Measurements from ENCODE around the gene CDH12.
"Not testable (repeated sequence)": the region's sequence is repeated elsewhere in the genome, so short reads cannot be mapped to it uniquely, and the experiment has no call there.

Gene CDH12

GRCh38 chr5:22036061-22036460 lies 817.1 kb downstream of the CDH12 start:
- DNase-seq (ENCODE audit: low read depth, low spot score) = no peak

- no peak for DNase-seq (ENCODE audit: low read depth, low spot score)
These were observed 820.1 kb downstream of the CDH12 start for GRCh38 chr5:22033066-22033465.

- no peak for DNase-seq (ENCODE audit: low read depth, low spot score)
These were observed 829.4 kb downstream of the CDH12 start for GRCh38 chr5:22023784-22024183.

DNA sequence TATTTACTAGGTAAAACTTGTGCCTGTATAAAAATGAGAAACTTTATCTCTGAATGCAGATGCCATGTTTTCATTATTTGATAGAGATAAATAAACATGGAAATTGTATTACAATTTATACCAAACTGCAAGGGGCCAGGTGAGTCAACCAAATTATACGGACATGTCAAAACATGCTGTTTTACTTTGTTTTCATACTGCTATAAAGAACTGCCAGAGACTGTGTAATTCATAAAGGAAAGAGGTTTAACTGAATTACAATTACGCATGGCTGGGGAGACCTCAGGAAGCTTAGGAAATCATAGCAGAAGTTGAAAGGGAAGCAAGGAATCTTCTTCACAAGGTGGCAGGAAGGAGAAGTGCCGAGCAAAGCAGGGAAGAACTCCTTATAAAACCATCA lies 840.3 kb downstream of the CDH12 start:
- DNase-seq (ENCODE audit: low read depth, low spot score) = not testable (repeated sequence)

GRCh38 chr5:22010808-22011207 lies 842.3 kb downstream of the CDH12 start:
- DNase-seq (ENCODE audit: low read depth, low spot score) = not testable (repeated sequence)

DNA sequence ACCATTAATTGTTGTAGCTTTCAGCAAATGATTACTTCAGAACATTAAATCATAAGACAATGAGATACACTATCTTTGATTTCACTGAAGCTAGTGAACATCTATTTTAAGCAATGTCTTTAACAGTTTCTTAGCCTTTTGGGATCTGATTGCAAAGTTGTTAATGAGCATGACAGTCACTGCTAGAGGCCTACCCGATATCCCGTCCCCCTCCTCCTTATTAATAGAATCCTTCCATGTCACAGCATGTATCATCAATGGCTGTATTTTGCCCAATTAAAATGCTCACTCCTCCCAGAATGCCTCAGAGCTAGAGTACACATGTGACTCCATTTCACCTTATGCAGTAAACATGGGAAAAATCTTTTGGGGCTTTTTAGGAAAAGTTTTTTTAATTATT lies 852.0 kb downstream of the CDH12 start:
- not testable (repeated sequence) for DNase-seq (ENCODE audit: low read depth, low spot score)

DNA sequence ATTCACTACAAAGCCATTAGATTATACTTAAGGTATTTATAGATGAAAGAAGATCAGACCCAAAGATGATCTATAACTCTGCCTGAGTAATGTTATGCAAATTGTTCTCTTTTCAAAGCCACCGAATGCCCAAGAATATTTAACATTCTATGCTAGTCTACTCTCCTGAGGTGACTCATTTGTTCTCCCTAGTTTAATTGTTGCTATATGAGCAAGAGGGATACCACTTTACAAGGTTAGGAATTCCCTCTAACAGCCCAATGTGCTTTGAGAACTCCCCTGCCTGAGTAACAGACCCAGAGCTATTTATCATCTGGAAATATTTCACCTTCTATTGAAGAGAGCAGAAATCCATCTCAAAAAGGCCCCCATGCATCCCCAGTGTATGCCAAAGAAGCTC lies 867.3 kb downstream of the CDH12 start:
- DNase-seq (ENCODE audit: low read depth, low spot score) = not testable (repeated sequence)

DNA sequence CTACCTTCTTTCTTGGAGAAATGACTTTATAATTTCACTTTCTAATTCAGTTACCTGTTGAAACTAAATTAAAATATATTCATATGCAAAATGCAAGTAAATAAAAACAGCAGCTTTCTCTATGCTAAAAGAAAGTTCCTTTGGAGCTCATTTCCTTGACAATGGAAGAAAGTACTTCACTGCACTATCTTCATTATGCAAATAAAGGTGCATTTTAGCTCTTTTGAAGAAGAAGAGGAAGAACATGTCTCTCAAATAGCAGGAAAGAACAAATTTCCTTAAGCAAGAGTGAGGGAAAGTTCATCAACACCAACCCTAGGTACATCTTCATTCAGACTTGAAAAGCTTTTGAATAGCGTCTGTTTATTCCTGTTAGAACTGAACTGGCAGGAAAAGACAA lies 901.6 kb downstream of the CDH12 start:
- not testable (repeated sequence) for DNase-seq (ENCODE audit: low read depth, low spot score)

DNA sequence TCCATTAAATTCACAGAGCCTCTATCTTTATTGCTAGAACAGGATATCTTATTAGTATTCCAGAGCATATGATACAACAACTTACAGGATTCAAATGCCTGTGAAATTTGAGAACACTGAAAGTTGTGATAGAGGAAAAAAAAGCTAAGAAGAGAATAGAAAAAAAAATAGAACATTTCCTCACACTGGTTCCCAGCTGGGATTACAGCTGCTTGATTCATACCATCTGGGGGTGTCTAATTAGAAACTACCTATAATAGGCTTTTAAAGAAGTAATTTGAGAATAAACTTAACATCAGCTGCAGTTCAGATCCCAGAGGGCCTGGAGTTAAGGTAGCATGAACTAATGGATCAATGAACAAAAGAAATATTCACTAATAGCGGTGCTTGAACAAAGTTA lies 922.0 kb downstream of the CDH12 start:
- DNase-seq (ENCODE audit: low read depth, low spot score) = no peak

- DNase-seq (ENCODE audit: low read depth, low spot score) = no peak
These were observed 933.6 kb downstream of the CDH12 start for GRCh38 chr5:21919414-21920022.

- DNase-seq (ENCODE audit: low read depth, low spot score) = no peak
These were observed 934.7 kb downstream of the CDH12 start for GRCh38 chr5:21918451-21918850.

DNA sequence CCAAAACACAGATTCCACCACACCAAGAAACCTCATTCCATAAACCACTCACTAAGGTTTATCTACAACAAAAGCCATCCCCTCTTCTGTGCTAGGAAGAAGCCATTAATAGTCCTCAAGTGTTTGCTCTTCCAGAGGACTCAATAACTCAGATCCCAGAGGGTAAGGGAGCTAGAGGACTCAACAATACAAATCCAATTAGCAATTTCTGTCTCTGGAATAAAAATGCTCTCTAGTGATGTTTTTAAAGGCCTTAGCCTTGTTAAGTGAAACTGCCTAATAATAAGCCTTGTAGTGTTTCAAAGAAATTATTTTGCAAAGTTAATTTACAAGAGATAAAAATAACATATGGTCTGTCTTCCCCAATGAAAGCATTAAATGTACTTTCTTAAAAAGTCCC lies 942.4 kb downstream of the CDH12 start:
- no peak for DNase-seq (ENCODE audit: low read depth, low spot score)

GRCh38 chr5:21895766-21896350 lies 957.3 kb downstream of the CDH12 start:
- no peak for DNase-seq (ENCODE audit: low read depth, low spot score)

DNA sequence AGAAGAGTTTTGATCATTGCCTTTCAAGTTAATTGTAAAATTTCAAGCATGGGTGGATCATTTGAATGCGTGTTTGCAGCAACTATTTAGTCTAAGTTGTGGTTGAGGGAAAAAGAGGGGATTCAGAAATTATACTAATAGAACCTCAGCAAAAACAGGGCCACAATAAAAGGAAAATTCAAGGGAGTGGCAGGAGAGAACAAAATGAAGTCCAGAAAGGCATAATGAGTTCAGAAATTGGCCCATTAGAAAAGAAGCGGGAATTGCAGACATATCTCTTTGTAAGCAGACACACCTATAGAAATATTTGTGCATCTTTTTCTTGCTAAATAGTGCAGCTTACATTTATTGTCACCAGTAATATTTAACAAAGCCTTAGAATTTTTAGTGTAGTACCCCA lies 960.0 kb downstream of the CDH12 start:
- DNase-seq (ENCODE audit: low read depth, low spot score) = no peak

DNA sequence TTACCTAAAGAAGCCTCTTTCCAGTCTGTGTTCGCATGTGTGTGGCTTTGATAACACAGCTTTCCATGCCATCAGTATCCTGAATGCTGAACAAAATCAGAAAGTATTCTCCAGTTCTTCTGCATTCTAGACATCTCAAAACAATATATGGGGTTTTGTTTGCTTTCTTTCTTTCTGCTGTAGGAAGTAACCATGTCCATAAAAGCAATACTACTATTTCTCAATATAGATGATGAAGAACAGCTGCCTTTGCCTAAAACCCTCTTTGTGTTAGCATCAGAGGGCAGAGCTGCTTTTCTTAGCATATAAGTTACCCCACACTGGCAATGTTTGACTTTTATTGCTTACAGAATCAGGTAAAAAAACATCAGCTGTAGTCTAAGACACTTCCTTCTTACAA lies 963.6 kb downstream of the CDH12 start:
- no peak for DNase-seq (ENCODE audit: low read depth, low spot score)

DNA sequence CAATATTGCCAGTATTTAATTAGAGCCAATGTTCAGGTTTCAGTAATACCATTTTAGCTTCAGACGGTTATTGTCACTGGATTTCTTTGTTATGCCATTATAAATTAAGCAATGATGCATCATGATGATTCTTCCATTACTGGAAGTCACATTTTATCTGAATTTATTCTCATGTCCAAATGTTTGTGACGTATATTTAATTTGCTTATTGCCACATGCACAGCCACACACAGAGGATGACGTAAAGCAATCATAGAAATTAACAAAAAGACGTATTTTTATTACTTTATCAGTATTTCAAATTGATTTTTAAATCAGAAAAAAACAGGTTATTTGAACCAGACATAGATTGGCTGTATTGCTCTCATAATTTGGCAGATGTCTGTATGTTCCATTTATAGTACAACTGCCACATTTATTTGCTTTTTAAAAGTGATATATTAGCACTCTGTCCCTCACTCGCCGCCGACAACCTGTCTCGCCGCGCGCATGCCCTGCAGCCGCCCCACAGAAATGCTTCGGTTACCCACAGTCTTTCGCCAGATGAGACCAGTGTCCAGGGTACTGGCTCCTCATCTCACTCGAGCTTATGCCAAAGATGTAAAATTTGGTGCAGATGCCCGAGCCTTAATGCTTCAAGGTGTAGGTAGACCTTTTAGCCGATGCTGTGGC lies 970.9 kb downstream of the CDH12 start:
- no peak for DNase-seq (ENCODE audit: low read depth, low spot score)

DNA sequence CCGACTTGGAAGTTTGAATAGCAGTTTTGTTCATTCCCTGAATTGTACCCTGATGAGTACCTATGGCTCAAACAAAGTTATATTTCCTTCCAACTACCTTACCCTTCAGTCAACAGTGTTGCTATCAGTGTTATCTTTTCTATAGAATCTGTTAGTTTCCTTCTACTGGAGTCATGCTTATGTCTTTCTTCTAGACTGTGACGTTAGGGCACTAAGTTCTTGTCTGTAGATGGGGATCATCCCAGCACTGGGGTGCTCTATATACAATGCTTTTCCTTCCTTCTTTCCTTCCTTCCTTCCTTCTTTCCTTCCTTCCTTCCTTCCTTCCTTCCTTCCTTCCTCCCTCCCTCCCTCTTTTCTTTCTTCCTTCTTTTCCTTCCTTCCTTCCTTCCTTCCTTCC lies 973.0 kb downstream of the CDH12 start:
- DNase-seq (ENCODE audit: low read depth, low spot score) = no peak

- no peak for DNase-seq (ENCODE audit: low read depth, low spot score)
These were observed 990.2 kb downstream of the CDH12 start for GRCh38 chr5:21862986-21863385.

DNA sequence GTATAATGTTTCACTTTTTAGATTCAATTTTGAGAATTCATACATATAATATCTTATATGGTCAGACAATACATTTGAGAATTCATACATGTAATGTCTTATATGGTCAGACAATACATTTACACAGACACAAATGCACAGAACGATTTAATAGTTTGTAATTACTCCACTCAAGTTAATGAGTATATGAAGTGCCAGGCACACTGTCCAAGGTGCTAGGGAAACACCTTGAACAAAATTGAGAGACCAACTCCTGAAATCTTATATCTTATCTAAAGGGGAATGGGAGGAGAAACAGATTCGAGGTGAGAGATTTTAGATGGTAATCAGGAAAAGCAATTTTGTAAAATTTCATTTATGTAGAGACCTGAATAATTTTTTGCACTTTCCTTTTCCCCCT lies 994.7 kb downstream of the CDH12 start:
- no peak for DNase-seq (ENCODE audit: low read depth, low spot score)

DNA sequence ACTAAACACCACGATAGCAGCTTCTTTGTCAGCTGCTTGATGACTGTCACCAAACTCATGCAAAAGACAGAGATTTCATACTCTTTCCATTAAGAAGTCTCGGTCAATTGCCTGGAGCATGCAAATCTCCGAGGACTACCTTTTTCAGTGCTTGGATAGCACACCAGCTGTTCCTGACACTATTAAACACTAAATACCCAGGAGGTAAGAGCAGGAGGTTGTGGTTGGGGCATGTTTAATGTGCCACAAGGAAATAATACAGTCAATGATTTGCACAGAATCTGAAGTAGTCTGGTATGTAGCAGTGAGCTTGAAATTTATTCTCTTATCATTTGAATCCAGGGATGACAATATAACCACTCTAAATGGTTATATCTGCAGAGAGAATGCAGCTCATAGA lies 996.2 kb downstream of the CDH12 start:
- DNase-seq (ENCODE audit: low read depth, low spot score) = no peak

DNA sequence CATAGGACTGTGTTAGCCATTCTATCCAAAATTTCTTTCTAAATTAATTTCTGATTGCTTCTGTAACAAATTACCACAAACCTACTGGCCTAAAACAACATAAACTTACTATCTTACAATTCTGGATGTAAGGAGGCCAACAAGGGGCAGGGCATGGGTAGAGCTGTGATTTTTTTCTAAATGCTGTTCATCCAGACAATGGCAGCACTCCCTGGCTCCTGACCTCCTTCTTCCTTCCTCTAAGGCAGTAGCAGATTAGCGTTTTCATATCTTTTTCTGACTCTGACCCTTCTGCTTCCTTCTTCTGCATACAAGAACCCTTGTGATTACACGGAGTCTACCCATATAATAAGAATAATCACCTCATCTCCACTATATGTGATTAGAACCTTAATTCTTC lies 1005.8 kb downstream of the CDH12 start:
- DNase-seq (ENCODE audit: low read depth, low spot score) = no peak

DNA sequence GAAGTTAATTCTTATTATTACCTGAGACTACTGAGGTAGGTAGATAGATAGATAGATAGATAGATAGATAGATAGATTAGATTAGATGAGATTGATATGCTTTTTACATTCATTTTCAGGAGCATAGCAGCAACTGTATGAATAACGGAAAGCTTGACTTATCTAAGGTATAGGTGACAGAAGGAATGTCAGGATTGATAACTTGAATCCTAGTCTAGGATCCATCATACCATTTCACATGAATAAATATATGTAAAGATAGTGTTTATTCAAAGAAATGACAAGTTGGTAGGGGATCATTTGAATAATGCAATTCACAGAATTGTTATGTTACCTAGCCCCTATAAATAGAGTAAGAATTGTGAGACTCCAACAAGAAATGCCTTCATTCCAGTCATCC lies 1008.2 kb downstream of the CDH12 start:
- DNase-seq (ENCODE audit: low read depth, low spot score) = no peak

GRCh38 chr5:21834863-21835262 lies 1018.3 kb downstream of the CDH12 start:
- DNase-seq (ENCODE audit: low read depth, low spot score) = no peak

All from smooth muscle cell of the brain vasculature (primary cell).